Mesenteric fat pad (tissue), 1 donor: ENCODE data around the gene TM7SF3. TPM values are rescaled to one million over a fixed set of nuclear protein-coding genes. Genes with fewer than 3 reads are reported as not detected.
"Not testable (repeated sequence)": the region's sequence is repeated elsewhere in the genome, so short reads cannot be mapped to it uniquely, and the experiment has no call there.

ENCODE experiments used
- DNase-seq: peaks from one replicate; pipeline ENCODE4 v3.0.0-alpha.2; 2020; ENCODE audit warnings: low spot score
- total RNA-seq: library from RNA; stranded (reverse); fragmentation: NEBNext Ultra II Directional; extraction: Animal tissue kit (Norgen Biotek cat#: 25700); gene quantifications from one replicate; pipeline ENCODE4 v1.2.1, GENCODE V29; 2021
- donor health status: DM: yes; HTN: yes; CAD: no.

The TM7SF3 gene
- total RNA-seq, 1 donor from 2014 or later, result 38.3 TPM

GRCh38 chr12:27017163-27017823 is 3.1 kb upstream of the TM7SF3 start:
- not testable (repeated sequence) for DNase-seq

- DNase-seq, result no peak
These were observed 1.5 kb upstream of the TM7SF3 start for GRCh38 chr12:27015730-27016076.

GRCh38 chr12:27014859-27015729 is 910 bp upstream of the TM7SF3 start:
- no peak for DNase-seq

- DNase-seq, result peak; percentile 90
These were observed 536 bp downstream of the TM7SF3 start for GRCh38 chr12:27013611-27014084.

- no peak for DNase-seq
These were observed 1.3 kb downstream of the TM7SF3 start for GRCh38 chr12:27012982-27013255.

GRCh38 chr12:27012239-27012981 is 1.8 kb downstream of the TM7SF3 start:
- DNase-seq, result no peak

- DNase-seq, result no peak
These were observed 4.3 kb downstream of the TM7SF3 start for GRCh38 chr12:27009881-27010301.

- DNase-seq, result no peak
These were observed 6.1 kb downstream of the TM7SF3 start for GRCh38 chr12:27008081-27008480.

- DNase-seq, result no peak
These were observed 7.3 kb downstream of the TM7SF3 start for GRCh38 chr12:27006797-27007467.

GRCh38 chr12:27005495-27005894 is 8.7 kb downstream of the TM7SF3 start:
- DNase-seq, result no peak

GRCh38 chr12:27003421-27004381 is 10.5 kb downstream of the TM7SF3 start:
- DNase-seq, result no peak

- DNase-seq, result no peak
These were observed 12.0 kb downstream of the TM7SF3 start for GRCh38 chr12:27002141-27002540.

GRCh38 chr12:27001663-27002062 is 12.5 kb downstream of the TM7SF3 start:
- no peak for DNase-seq

GRCh38 chr12:27000961-27001360 is 13.2 kb downstream of the TM7SF3 start:
- DNase-seq, result no peak

GRCh38 chr12:26997003-26997402 is 17.2 kb downstream of the TM7SF3 start:
- DNase-seq, result no peak

- DNase-seq, result no peak
These were observed 18.5 kb downstream of the TM7SF3 start for GRCh38 chr12:26995706-26996105.

- no peak for DNase-seq
These were observed 20.1 kb downstream of the TM7SF3 start for GRCh38 chr12:26994109-26994508.

GRCh38 chr12:26991826-26992225 is 22.4 kb downstream of the TM7SF3 start:
- DNase-seq, result no peak

- no peak for DNase-seq
These were observed 24.3 kb downstream of the TM7SF3 start for GRCh38 chr12:26989873-26990272.

GRCh38 chr12:26988703-26989102 is 25.5 kb downstream of the TM7SF3 start:
- DNase-seq, result no peak
